ENCODE measurements around the gene TRIM17.

DNA sequence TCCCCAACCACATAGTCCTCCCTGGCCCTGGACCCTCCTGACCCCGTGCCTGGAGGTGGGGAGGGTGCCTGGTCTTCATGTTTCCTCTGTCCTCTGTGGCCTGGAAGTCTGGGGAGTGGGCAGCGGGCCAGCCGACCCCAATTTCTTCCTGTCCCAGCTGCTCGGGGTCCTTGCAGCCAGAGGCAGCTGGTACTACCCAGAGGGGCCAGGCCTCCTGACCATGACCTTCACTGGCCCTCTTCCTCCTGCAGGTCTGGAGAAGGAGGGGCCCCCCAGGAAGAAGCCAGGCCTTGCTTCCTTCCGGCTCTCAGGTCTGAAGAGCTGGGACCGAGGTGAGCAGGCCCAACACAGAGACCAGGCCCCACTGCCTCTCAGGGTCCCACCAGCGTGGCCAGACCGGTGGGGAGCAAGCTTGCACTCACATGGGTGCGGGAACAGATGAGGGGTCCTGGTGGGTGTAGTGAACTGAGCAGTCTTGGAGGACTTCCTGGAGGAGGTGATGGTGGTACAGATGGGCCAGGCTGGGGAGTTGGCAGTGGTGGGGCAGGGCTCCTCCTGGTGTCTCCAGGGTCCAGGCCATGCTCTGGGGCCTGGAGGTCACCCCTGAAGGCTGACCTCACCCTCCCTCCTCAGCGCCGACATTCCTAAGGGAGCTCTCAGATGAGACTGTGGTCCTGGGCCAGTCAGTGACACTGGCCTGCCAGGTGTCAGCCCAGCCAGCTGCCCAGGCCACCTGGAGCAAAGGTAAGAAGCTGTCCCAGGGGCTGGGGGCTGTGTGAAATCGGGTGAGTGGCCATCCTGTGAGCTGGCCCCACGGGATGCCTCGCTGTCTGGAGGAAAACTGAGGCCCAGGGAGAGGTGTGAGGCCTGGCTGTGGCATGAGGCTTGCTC lies 42.7 kb downstream of the TRIM17 start:
- TF ChIP-seq CTCF (IDR thresholded peaks at IDR 0.05) = no peak
- no peak for TF ChIP-seq EZH2 (IDR thresholded peaks at IDR 0.05)
- no peak for TF ChIP-seq EZH2phosphoT487 (IDR thresholded peaks at IDR 0.05)
